ENCODE data around the gene SAE1. TPM values are rescaled to one million over a fixed set of nuclear protein-coding genes. Genes with fewer than 3 reads are reported as not detected.

SAE1 gene
- total RNA-seq, 4 donors from 2014 or later = 22.4 to 51.9 (median 44.7) TPM

GRCh38 chr19:47123406-47123805 lies 7.2 kb upstream of the SAE1 start:
- 81% methylated on average over 7 of the region's 7 CpGs for WGBS
- H3K27ac ChIP-seq = no peak overlapping the region
- H3K4me1 ChIP-seq = peaks cover 5% of the 10 kb centered on the region
- no peaks in the 10 kb centered on the region for H3K9me3 ChIP-seq
- no peak for DNase-seq (ENCODE audit: low spot score in 2 of 2)
- no peak overlapping the region for H3K4me3 ChIP-seq
- H3K36me3 ChIP-seq = no peaks in the 10 kb centered on the region
- no peaks in the 10 kb centered on the region for H3K27me3 ChIP-seq
- no peak for TF ChIP-seq EP300 (IDR thresholded peaks at IDR 0.05)
- TF ChIP-seq POLR2A (IDR thresholded peaks at IDR 0.05) = no peak
- no peak for TF ChIP-seq POLR2AphosphoS5 (IDR thresholded peaks at IDR 0.05)

- no peak overlapping the region for H3K27ac ChIP-seq
- H3K27me3 ChIP-seq = no peaks in the 10 kb centered on the region
- no peaks in the 10 kb centered on the region for H3K9me3 ChIP-seq
- TF ChIP-seq EP300 (IDR thresholded peaks at IDR 0.05) (no peak), POLR2A (IDR thresholded peaks at IDR 0.05) (no peak), POLR2AphosphoS5 (IDR thresholded peaks at IDR 0.05) (no peak)
- TF ChIP-seq, protein P1, sequence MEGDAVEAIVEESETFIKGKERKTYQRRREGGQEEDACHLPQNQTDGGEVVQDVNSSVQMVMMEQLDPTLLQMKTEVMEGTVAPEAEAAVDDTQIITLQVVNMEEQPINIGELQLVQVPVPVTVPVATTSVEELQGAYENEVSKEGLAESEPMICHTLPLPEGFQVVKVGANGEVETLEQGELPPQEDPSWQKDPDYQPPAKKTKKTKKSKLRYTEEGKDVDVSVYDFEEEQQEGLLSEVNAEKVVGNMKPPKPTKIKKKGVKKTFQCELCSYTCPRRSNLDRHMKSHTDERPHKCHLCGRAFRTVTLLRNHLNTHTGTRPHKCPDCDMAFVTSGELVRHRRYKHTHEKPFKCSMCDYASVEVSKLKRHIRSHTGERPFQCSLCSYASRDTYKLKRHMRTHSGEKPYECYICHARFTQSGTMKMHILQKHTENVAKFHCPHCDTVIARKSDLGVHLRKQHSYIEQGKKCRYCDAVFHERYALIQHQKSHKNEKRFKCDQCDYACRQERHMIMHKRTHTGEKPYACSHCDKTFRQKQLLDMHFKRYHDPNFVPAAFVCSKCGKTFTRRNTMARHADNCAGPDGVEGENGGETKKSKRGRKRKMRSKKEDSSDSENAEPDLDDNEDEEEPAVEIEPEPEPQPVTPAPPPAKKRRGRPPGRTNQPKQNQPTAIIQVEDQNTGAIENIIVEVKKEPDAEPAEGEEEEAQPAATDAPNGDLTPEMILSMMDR (IDR thresholded peaks at IDR 0.05) = peak; percentile 58 to 91
- no peaks in the 10 kb centered on the region for H3K36me3 ChIP-seq
- no peak for DNase-seq (ENCODE audit: low spot score in 2 of 2)
- 36% methylated on average over 8 of the region's 8 CpGs for WGBS
- H3K4me1 ChIP-seq = peaks cover 7% of the 10 kb centered on the region
- H3K4me3 ChIP-seq = no peak overlapping the region
Observed at GRCh38 chr19:47124937-47125668, 5.5 kb upstream of the SAE1 start.

GRCh38 chr19:47125669-47125938 lies 5.0 kb upstream of the SAE1 start:
- peaks cover 9% of the 10 kb centered on the region for H3K4me1 ChIP-seq
- H3K4me3 ChIP-seq = no peak overlapping the region
- H3K9me3 ChIP-seq = no peaks in the 10 kb centered on the region
- no peak for DNase-seq (ENCODE audit: low spot score in 2 of 2)
- no peak for TF ChIP-seq POLR2A (IDR thresholded peaks at IDR 0.05)
- TF ChIP-seq POLR2AphosphoS5 (IDR thresholded peaks at IDR 0.05) = no peak
- no peak for TF ChIP-seq EP300 (IDR thresholded peaks at IDR 0.05)
- TF ChIP-seq, protein P1 (IDR thresholded peaks at IDR 0.05) = no peak
- no peaks in the 10 kb centered on the region for H3K27me3 ChIP-seq
- no peak overlapping the region for H3K27ac ChIP-seq
- H3K36me3 ChIP-seq = no peaks in the 10 kb centered on the region

DNA sequence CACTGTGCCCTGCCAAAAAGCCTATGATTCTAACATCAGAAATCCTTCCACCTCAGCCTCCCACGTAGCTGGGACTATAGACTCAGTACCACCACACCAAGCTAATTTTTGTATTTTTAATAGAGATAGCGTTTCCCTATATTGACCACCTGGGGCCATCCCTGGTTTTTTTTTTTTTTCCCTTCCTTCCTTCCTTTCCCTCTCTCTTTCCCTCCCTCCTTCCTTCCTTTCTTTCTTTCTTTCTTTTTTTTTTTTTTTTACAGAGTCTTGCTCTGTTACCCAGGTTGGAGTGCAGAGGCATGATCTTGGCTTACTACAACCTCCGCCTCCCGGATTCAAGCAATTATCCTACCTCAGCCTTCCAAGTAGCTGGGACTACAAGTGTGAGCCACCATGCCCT lies 1.1 kb upstream of the SAE1 start:
- Histone ChIP-seq H3K27ac (no peak overlapping the region), H3K4me1 (peaks cover 25% of the 10 kb centered on the region), H3K9me3 (no peaks in the 10 kb centered on the region), H3K27me3 (no peaks in the 10 kb centered on the region), H3K4me3 (no peak overlapping the region), H3K36me3 (no peaks in the 10 kb centered on the region)
- TF ChIP-seq POLR2A (IDR thresholded peaks at IDR 0.05) = no peak
- no peak for TF ChIP-seq EP300 (IDR thresholded peaks at IDR 0.05)
- TF ChIP-seq, protein P1 (IDR thresholded peaks at IDR 0.05) = no peak
- no peak for DNase-seq (ENCODE audit: low spot score in 2 of 2)
- WGBS = 96% methylated on average over 4 of the region's 4 CpGs

GRCh38 chr19:47130120-47130588 lies 481 bp upstream of the SAE1 start:
- Histone ChIP-seq H3K27ac (no peak overlapping the region), H3K36me3 (no peaks in the 10 kb centered on the region), H3K9me3 (no peaks in the 10 kb centered on the region), H3K27me3 (no peaks in the 10 kb centered on the region), H3K4me3 (peak overlapping the region; percentile 86), H3K4me1 (peaks cover 22% of the 10 kb centered on the region)
- no peak for DNase-seq (ENCODE audit: low spot score in 2 of 2)
- WGBS = 65% methylated on average over 8 of the region's 8 CpGs
- TF ChIP-seq POLR2AphosphoS5 (IDR thresholded peaks at IDR 0.05) (no peak), POLR2A (IDR thresholded peaks at IDR 0.05) (no peak), EP300 (IDR thresholded peaks at IDR 0.05) (no peak)
- TF ChIP-seq, protein P1 (IDR thresholded peaks at IDR 0.05) = no peak
